AG10803 (cell line): ENCODE measurements around the gene CIAO3.
"Not testable (repeated sequence)": the region's sequence is repeated elsewhere in the genome, so short reads cannot be mapped to it uniquely, and the experiment has no call there.

Source experiments
- DNase-seq: peaks from one replicate; pipeline ENCODE4 v3.0.0; 2010; ENCODE audit warnings: low read depth
- H3K4me3 ChIP-seq: 2 replicates; pipeline ENCODE4 v1.5.1; 2011; ENCODE audit warnings: mild to moderate bottlenecking, low read length, control low read depth
- CTCF ChIP-seq: conservative IDR thresholded peaks from 2 replicates; pipeline ENCODE4 v1.5.1; 2011; ENCODE audit warnings: mild to moderate bottlenecking, low read length, control low read depth, inconsistent platforms

CIAO3 gene

GRCh38 chr16:715477-716199 is 25.2 kb downstream of the CIAO3 start:
- H3K4me3 ChIP-seq, result peak overlapping the region; percentile 58
- TF ChIP-seq CTCF, result no peak
- DNase-seq, result no peak

GRCh38 chr16:714558-715476 is 26.0 kb downstream of the CIAO3 start, which contains the start of gene METRN:
METRN (plus strand) TSS chr16:715118; CDS start chr16:715290, 172 bp downstream.
- peak within 1 kb of the TSS; percentile 58 for H3K4me3 ChIP-seq
- TF ChIP-seq CTCF, result no peak
- DNase-seq, result peak; percentile 82

DNA sequence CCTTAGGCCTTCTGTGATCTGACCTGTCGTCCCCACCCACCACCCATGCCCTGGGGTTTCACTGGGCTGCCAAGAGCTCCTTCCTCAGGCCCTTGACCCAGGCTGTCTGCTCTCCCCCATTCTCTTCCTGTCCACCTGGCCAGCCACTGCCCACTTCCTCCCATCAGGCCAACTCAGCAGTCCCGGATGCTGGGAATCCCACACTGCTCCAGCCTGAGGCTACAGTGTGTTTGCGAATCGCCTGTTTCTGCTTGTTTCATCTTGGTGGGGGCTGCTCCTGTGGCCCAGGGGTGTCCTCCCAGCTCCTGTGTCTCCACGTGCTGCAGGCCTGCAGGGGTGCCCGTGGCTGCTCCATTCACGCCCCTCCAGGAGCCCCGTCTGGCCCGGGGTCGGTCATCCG is 26.7 kb downstream of the CIAO3 start:
- no peak for DNase-seq
- TF ChIP-seq CTCF, result no peak
- no peak overlapping the region for H3K4me3 ChIP-seq

GRCh38 chr16:712740-713250 is 28.0 kb downstream of the CIAO3 start:
- not testable (repeated sequence) for H3K4me3 ChIP-seq
- peak; percentile 42 for TF ChIP-seq CTCF
- DNase-seq, result peak; percentile 93

DNA sequence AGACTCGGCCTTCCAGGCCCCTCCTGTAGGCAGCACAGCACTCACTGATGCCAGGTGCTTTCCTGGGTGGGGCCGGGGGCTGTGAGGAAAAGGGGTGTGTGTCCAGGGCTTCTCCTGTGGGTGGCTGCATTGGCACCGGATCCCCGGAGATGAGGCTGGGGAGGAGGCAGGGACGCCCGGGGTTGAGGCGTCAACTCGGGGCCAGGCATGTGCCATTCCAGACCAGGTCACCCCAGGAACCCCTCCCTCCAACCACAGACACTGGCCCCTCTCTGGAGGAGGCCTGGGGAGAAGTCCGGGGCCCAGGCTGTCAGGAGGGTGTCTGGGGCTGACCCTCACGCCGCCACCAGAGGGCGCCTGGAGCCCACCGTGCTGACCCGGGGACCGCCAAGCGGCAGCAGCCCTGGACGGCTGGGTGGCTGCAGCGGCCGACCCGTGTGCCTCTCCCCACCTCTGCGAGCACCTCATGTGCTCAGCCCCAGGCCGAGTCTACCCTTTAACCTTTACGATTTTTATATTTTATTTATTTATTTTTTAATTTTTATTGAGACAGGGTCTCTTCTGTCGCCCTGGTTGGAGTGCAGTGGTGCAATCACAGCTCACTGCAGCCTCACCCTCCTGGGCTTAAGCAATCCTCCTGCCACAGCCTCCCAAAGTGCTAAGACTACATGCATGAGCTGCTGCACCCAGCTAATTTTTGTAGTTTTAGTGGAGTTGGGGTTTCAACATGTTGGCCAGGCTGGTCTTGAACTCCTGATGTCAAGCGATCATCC is 29.1 kb downstream of the CIAO3 start:
- peak; percentile 71 for TF ChIP-seq CTCF
- peak; percentile 52 for DNase-seq
- no peak overlapping the region for H3K4me3 ChIP-seq

GRCh38 chr16:711084-711483 is 29.7 kb downstream of the CIAO3 start:
- no peak overlapping the region for H3K4me3 ChIP-seq
- no peak for DNase-seq
- TF ChIP-seq CTCF, result no peak
